ENCODE measurements around the gene KCNN3. TPM values are rescaled to one million over a fixed set of nuclear protein-coding genes. Genes with fewer than 3 reads are reported as not detected.

Gene KCNN3
- total RNA-seq, 4 donors from 2014 or later: 3.5 to 5.6 (median 4.4) TPM

DNA sequence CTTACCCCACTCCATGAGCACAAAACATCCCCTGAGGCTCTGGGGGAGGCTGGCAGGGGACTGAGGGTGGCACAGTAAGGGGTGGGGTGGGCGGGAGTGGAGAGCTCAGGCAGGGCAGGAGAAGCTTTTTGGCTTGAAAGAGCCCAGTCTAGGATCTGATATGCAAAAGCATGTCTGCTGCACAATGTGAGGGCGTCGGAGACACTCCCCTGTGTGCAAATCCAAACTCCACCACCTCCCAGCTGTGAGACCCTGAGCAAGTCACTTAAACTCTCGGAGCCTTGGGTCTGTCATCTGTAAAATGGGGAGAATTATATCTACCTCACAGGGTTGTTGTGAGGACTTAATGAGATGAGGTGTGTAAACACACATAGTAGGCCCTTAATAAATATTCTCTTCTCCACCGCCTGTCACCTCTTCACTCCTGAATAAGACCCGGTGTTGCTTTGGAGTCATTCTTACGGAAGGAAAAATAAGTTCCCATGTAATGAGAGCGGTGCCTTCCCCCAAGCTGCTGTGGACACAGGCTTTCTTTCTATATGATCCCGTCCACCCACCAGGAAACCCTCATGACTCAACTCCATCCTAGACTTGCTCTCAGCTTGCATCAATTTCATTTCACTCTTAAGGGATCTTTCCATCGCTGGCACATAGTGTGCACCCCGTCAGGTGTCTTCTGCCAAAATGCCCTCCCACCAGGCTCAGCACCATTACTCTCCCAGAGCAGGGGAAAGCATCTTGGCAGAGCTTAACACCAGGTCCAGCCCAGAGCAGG, 12.5 kb downstream of the KCNN3 start:
- Histone ChIP-seq H3K4me3 (replicated peaks in 1 of 3) (no peak overlapping the region), H3K27me3 (no peaks in the 10 kb centered on the region), H3K4me1 (no peaks in the 10 kb centered on the region), H3K36me3 (no peaks in the 10 kb centered on the region), H3K9me3 (no peaks in the 10 kb centered on the region), H3K27ac (no peak overlapping the region)
- 94% methylated on average over 11 of the region's 11 CpGs for WGBS, 2 donors
- intact Hi-C loops (cut with DNase I): no loop called here
- DNase-seq: no peak
- TF ChIP-seq, protein P1, sequence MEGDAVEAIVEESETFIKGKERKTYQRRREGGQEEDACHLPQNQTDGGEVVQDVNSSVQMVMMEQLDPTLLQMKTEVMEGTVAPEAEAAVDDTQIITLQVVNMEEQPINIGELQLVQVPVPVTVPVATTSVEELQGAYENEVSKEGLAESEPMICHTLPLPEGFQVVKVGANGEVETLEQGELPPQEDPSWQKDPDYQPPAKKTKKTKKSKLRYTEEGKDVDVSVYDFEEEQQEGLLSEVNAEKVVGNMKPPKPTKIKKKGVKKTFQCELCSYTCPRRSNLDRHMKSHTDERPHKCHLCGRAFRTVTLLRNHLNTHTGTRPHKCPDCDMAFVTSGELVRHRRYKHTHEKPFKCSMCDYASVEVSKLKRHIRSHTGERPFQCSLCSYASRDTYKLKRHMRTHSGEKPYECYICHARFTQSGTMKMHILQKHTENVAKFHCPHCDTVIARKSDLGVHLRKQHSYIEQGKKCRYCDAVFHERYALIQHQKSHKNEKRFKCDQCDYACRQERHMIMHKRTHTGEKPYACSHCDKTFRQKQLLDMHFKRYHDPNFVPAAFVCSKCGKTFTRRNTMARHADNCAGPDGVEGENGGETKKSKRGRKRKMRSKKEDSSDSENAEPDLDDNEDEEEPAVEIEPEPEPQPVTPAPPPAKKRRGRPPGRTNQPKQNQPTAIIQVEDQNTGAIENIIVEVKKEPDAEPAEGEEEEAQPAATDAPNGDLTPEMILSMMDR (IDR thresholded peaks at IDR 0.05): no peak
- TF ChIP-seq POLR2A (IDR thresholded peaks at IDR 0.05): no peak

DNA sequence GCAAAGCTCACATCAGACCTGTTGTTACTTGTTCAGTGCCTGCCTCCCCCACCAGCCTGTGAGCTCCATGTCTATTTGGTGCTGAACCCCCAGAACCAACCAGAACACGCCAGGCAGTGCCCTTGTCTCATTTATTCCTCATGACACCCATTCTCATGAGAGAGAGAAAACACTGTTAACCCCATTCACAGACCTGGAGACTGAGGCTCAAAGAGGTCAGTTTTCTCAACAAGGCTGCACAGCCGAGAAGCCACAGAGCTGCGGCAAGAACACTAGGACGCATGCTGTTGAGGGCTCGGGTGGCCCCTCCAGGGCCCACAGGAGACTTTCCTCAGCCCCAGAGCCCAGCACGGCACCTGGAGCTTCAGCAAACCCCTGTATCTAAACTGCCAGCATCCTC, 13.1 kb downstream of the KCNN3 start:
- DNase-seq: no peak
- no peaks in the 10 kb centered on the region for H3K36me3 ChIP-seq
- H3K27me3 ChIP-seq: no peaks in the 10 kb centered on the region
- no peak overlapping the region for H3K4me3 ChIP-seq (replicated peaks in 1 of 3)
- TF ChIP-seq, protein P1 (IDR thresholded peaks at IDR 0.05): no peak
- no peak for TF ChIP-seq POLR2A (IDR thresholded peaks at IDR 0.05)
- H3K9me3 ChIP-seq: no peaks in the 10 kb centered on the region
- no peaks in the 10 kb centered on the region for H3K4me1 ChIP-seq
- WGBS, 2 donors: 87 to 100% methylated on average over 5 to 6 of the region's 6 CpGs
- intact Hi-C loops (cut with DNase I): no loop called here
- H3K27ac ChIP-seq: no peak overlapping the region

DNA sequence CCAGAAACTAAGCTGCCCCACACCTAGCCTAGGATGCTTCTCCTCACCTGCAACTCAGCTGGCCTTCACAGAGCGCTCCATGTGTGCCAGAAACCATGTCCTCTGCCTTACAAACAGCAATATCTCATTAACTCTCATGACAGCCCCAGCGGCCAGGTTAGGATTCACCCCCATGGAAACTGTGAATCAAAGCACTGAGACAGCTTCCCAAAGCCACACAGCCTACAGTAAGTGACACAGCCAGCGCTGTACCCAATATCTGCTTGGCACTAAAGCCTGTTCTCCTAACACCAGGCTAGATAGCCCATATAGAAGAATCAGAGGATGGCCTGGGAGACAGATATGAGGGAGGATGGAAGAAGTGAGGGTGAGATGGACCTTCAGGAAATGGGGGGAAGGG, 13.5 kb downstream of the KCNN3 start:
- H3K9me3 ChIP-seq: no peaks in the 10 kb centered on the region
- TF ChIP-seq POLR2A (IDR thresholded peaks at IDR 0.05): no peak
- TF ChIP-seq, protein P1 (IDR thresholded peaks at IDR 0.05): no peak
- intact Hi-C loops (cut with DNase I): no loop called here
- 88 to 94% methylated on average over 3 of the region's 3 CpGs for WGBS, 2 donors
- no peak overlapping the region for H3K27ac ChIP-seq
- no peaks in the 10 kb centered on the region for H3K36me3 ChIP-seq
- no peaks in the 10 kb centered on the region for H3K27me3 ChIP-seq
- no peak overlapping the region for H3K4me3 ChIP-seq (replicated peaks in 1 of 3)
- no peaks in the 10 kb centered on the region for H3K4me1 ChIP-seq
- no peak for DNase-seq

GRCh38 chr1:154856049-154856448, 14.0 kb downstream of the KCNN3 start:
- no peak for TF ChIP-seq POLR2A (IDR thresholded peaks at IDR 0.05)
- TF ChIP-seq, protein P1 (IDR thresholded peaks at IDR 0.05): no peak
- 61 to 64% methylated on average over 10 of the region's 10 CpGs for WGBS, 2 donors
- intact Hi-C loops (cut with DNase I): no loop called here
- H3K4me3 ChIP-seq (replicated peaks in 1 of 3): no peak overlapping the region
- no peak for DNase-seq
- H3K27me3 ChIP-seq: no peaks in the 10 kb centered on the region
- H3K9me3 ChIP-seq: no peaks in the 10 kb centered on the region
- no peak overlapping the region for H3K27ac ChIP-seq
- no peaks in the 10 kb centered on the region for H3K36me3 ChIP-seq
- H3K4me1 ChIP-seq: no peaks in the 10 kb centered on the region

- Histone ChIP-seq H3K27ac (no peak overlapping the region), H3K9me3 (no peaks in the 10 kb centered on the region), H3K4me3 (replicated peaks in 1 of 3) (no peak overlapping the region), H3K27me3 (no peaks in the 10 kb centered on the region), H3K36me3 (no peaks in the 10 kb centered on the region), H3K4me1 (no peaks in the 10 kb centered on the region)
- TF ChIP-seq POLR2A (IDR thresholded peaks at IDR 0.05): no peak
- TF ChIP-seq, protein P1 (IDR thresholded peaks at IDR 0.05): no peak
- WGBS, 2 donors: 79 to 80% methylated on average over 6 of the region's 6 CpGs
- DNase-seq: no peak
- intact Hi-C loops (cut with DNase I): no loop called here
Measured at GRCh38 chr1:154855186-154855851, 14.8 kb downstream of the KCNN3 start.
